ENCODE data around the gene UBR3.

The UBR3 gene

GRCh38 chr2:170019060-170019805 lies 192.0 kb downstream of the UBR3 start:
- Histone ChIP-seq H3K79me2 (ENCODE audit: control insufficient read depth, insufficient read depth, low read length, unreplicated experiment) (no peaks in the 10 kb centered on the region), H3K27me3 (ENCODE audit: insufficient read depth, low read length) (no peaks in the 10 kb centered on the region), H3K36me3 (ENCODE audit: insufficient read depth, low read length) (no peaks in the 10 kb centered on the region; the same call in 1 of the 2 replicates), H3K27ac (ENCODE audit: low read depth, low read length) (no peak overlapping the region), H3K4me1 (ENCODE audit: control insufficient read depth, insufficient read depth, low read length, unreplicated experiment) (peaks cover 12% of the 10 kb centered on the region), H3K4me3 (ENCODE audit: low read depth, low read length) (no peak overlapping the region), H2AFZ (ENCODE audit: low read length, unreplicated experiment) (no peak overlapping the region)

- Histone ChIP-seq H3K27me3 (ENCODE audit: insufficient read depth, low read length) (no peaks in the 10 kb centered on the region), H3K4me1 (ENCODE audit: control insufficient read depth, insufficient read depth, low read length, unreplicated experiment) (peaks cover 12% of the 10 kb centered on the region), H3K79me2 (ENCODE audit: control insufficient read depth, insufficient read depth, low read length, unreplicated experiment) (no peaks in the 10 kb centered on the region), H3K27ac (ENCODE audit: low read depth, low read length) (no peak overlapping the region), H2AFZ (ENCODE audit: low read length, unreplicated experiment) (no peak overlapping the region), H3K4me3 (ENCODE audit: low read depth, low read length) (no peak overlapping the region), H3K36me3 (ENCODE audit: insufficient read depth, low read length) (0 out of 2 replicates have a peak, but pooled peaks cover 2% of the 10 kb centered on the region)
Observed at GRCh38 chr2:170020777-170021176, 193.5 kb downstream of the UBR3 start.

- Histone ChIP-seq H3K4me3 (ENCODE audit: low read depth, low read length) (no peak overlapping the region), H3K27ac (ENCODE audit: low read depth, low read length) (no peak overlapping the region), H3K27me3 (ENCODE audit: insufficient read depth, low read length) (no peaks in the 10 kb centered on the region), H2AFZ (ENCODE audit: low read length, unreplicated experiment) (no peak overlapping the region), H3K79me2 (ENCODE audit: control insufficient read depth, insufficient read depth, low read length, unreplicated experiment) (no peaks in the 10 kb centered on the region), H3K36me3 (ENCODE audit: insufficient read depth, low read length) (0 out of 2 replicates have a peak, but pooled peaks cover 2% of the 10 kb centered on the region), H3K4me1 (ENCODE audit: control insufficient read depth, insufficient read depth, low read length, unreplicated experiment) (peaks cover 12% of the 10 kb centered on the region)
Observed at GRCh38 chr2:170022692-170023091, 195.4 kb downstream of the UBR3 start.

- Histone ChIP-seq H3K27me3 (ENCODE audit: insufficient read depth, low read length) (no peaks in the 10 kb centered on the region), H3K36me3 (ENCODE audit: insufficient read depth, low read length) (peaks cover 11% of the 10 kb centered on the region; the same call in 1 of the 2 replicates), H3K79me2 (ENCODE audit: control insufficient read depth, insufficient read depth, low read length, unreplicated experiment) (no peaks in the 10 kb centered on the region), H3K4me3 (ENCODE audit: low read depth, low read length) (no peak overlapping the region), H2AFZ (ENCODE audit: low read length, unreplicated experiment) (no peak overlapping the region), H3K27ac (ENCODE audit: low read depth, low read length) (no peak overlapping the region), H3K4me1 (ENCODE audit: control insufficient read depth, insufficient read depth, low read length, unreplicated experiment) (peaks cover 12% of the 10 kb centered on the region)
Observed at GRCh38 chr2:170024721-170025120, 197.5 kb downstream of the UBR3 start.

- Histone ChIP-seq H3K27ac (ENCODE audit: low read depth, low read length) (no peak overlapping the region), H2AFZ (ENCODE audit: low read length, unreplicated experiment) (no peak overlapping the region)
Observed at GRCh38 chr2:170025223-170025622, 198.0 kb downstream of the UBR3 start.

GRCh38 chr2:170026361-170026760 lies 199.1 kb downstream of the UBR3 start:
- Histone ChIP-seq H3K27me3 (ENCODE audit: insufficient read depth, low read length) (no peaks in the 10 kb centered on the region), H3K4me3 (ENCODE audit: low read depth, low read length) (no peak overlapping the region), H3K36me3 (ENCODE audit: insufficient read depth, low read length) (peaks cover 17% of the 10 kb centered on the region), H3K27ac (ENCODE audit: low read depth, low read length) (no peak overlapping the region), H2AFZ (ENCODE audit: low read length, unreplicated experiment) (no peak overlapping the region), H3K79me2 (ENCODE audit: control insufficient read depth, insufficient read depth, low read length, unreplicated experiment) (no peaks in the 10 kb centered on the region), H3K4me1 (ENCODE audit: control insufficient read depth, insufficient read depth, low read length, unreplicated experiment) (peaks cover 12% of the 10 kb centered on the region)

More at GRCh38 chr2:170025223-170025622, 198.0 kb downstream of the UBR3 start:
- Histone ChIP-seq H3K4me3 (ENCODE audit: low read depth, low read length) (no peak overlapping the region), H3K4me1 (ENCODE audit: control insufficient read depth, insufficient read depth, low read length, unreplicated experiment) (peaks cover 12% of the 10 kb centered on the region), H3K79me2 (ENCODE audit: control insufficient read depth, insufficient read depth, low read length, unreplicated experiment) (no peaks in the 10 kb centered on the region), H3K27me3 (ENCODE audit: insufficient read depth, low read length) (no peaks in the 10 kb centered on the region), H3K36me3 (ENCODE audit: insufficient read depth, low read length) (peaks cover 16% of the 10 kb centered on the region)

GRCh38 chr2:170029551-170029950 lies 202.3 kb downstream of the UBR3 start:
- no peak overlapping the region for H3K4me3 ChIP-seq (ENCODE audit: low read depth, low read length)
- H2AFZ ChIP-seq (ENCODE audit: low read length, unreplicated experiment): no peak overlapping the region
- H3K79me2 ChIP-seq (ENCODE audit: control insufficient read depth, insufficient read depth, low read length, unreplicated experiment): no peaks in the 10 kb centered on the region
- no peak overlapping the region for H3K27ac ChIP-seq (ENCODE audit: low read depth, low read length)
- H3K4me1 ChIP-seq (ENCODE audit: control insufficient read depth, insufficient read depth, low read length, unreplicated experiment): no peaks in the 10 kb centered on the region
- H3K36me3 ChIP-seq (ENCODE audit: insufficient read depth, low read length): peaks cover 23% of the 10 kb centered on the region
- H3K27me3 ChIP-seq (ENCODE audit: insufficient read depth, low read length): no peaks in the 10 kb centered on the region

GRCh38 chr2:170030040-170030439 lies 202.8 kb downstream of the UBR3 start:
- Histone ChIP-seq H2AFZ (ENCODE audit: low read length, unreplicated experiment) (no peak overlapping the region), H3K27me3 (ENCODE audit: insufficient read depth, low read length) (no peaks in the 10 kb centered on the region), H3K27ac (ENCODE audit: low read depth, low read length) (no peak overlapping the region), H3K36me3 (ENCODE audit: insufficient read depth, low read length) (peaks cover 21% of the 10 kb centered on the region), H3K4me1 (ENCODE audit: control insufficient read depth, insufficient read depth, low read length, unreplicated experiment) (no peaks in the 10 kb centered on the region), H3K79me2 (ENCODE audit: control insufficient read depth, insufficient read depth, low read length, unreplicated experiment) (no peaks in the 10 kb centered on the region), H3K4me3 (ENCODE audit: low read depth, low read length) (no peak overlapping the region)

- Histone ChIP-seq H3K4me3 (ENCODE audit: low read depth, low read length) (no peak overlapping the region), H2AFZ (ENCODE audit: low read length, unreplicated experiment) (no peak overlapping the region), H3K4me1 (ENCODE audit: control insufficient read depth, insufficient read depth, low read length, unreplicated experiment) (no peaks in the 10 kb centered on the region), H3K27me3 (ENCODE audit: insufficient read depth, low read length) (no peaks in the 10 kb centered on the region), H3K36me3 (ENCODE audit: insufficient read depth, low read length) (peaks cover 21% of the 10 kb centered on the region), H3K79me2 (ENCODE audit: control insufficient read depth, insufficient read depth, low read length, unreplicated experiment) (no peaks in the 10 kb centered on the region), H3K27ac (ENCODE audit: low read depth, low read length) (no peak overlapping the region)
Observed at GRCh38 chr2:170031288-170031687, 204.0 kb downstream of the UBR3 start.

- Histone ChIP-seq H3K27ac (ENCODE audit: low read depth, low read length) (no peak overlapping the region), H3K4me3 (ENCODE audit: low read depth, low read length) (no peak overlapping the region), H3K79me2 (ENCODE audit: control insufficient read depth, insufficient read depth, low read length, unreplicated experiment) (no peaks in the 10 kb centered on the region), H3K4me1 (ENCODE audit: control insufficient read depth, insufficient read depth, low read length, unreplicated experiment) (no peaks in the 10 kb centered on the region), H3K36me3 (ENCODE audit: insufficient read depth, low read length) (peaks cover 14% of the 10 kb centered on the region), H3K27me3 (ENCODE audit: insufficient read depth, low read length) (no peaks in the 10 kb centered on the region), H2AFZ (ENCODE audit: low read length, unreplicated experiment) (no peak overlapping the region)
Observed at GRCh38 chr2:170034596-170034995, 207.3 kb downstream of the UBR3 start.

- H3K27ac ChIP-seq (ENCODE audit: low read depth, low read length): no peak overlapping the region
- H2AFZ ChIP-seq (ENCODE audit: low read length, unreplicated experiment): no peak overlapping the region
- no peak overlapping the region for H3K4me3 ChIP-seq (ENCODE audit: low read depth, low read length)
- H3K27me3 ChIP-seq (ENCODE audit: insufficient read depth, low read length): no peaks in the 10 kb centered on the region
- H3K79me2 ChIP-seq (ENCODE audit: control insufficient read depth, insufficient read depth, low read length, unreplicated experiment): no peaks in the 10 kb centered on the region
- H3K36me3 ChIP-seq (ENCODE audit: insufficient read depth, low read length): no peaks in the 10 kb centered on the region; the same call in 1 of the 2 replicates
- H3K4me1 ChIP-seq (ENCODE audit: control insufficient read depth, insufficient read depth, low read length, unreplicated experiment): no peaks in the 10 kb centered on the region
Observed at GRCh38 chr2:170038734-170039133, 211.5 kb downstream of the UBR3 start.
